K562 (cell line): ENCODE data around the gene NTN3. TPM values are rescaled to one million over a fixed set of nuclear protein-coding genes. Genes with fewer than 3 reads are reported as not detected.

ENCODE experiments used
- ATAC-seq: fragments of 200-7000 bp; cut with Tn5 transposase; 3 replicates; pipeline ENCODE4 v1.9.1; 2020; ENCODE audit warnings: moderate library complexity
- BruUV-seq: library from RNA; stranded (reverse); fragments of 400-500 nt; replicated peaks from 2 replicates; lab custom pipeline; 2021; lab: Mats Ljungman, UMichigan
- CTCF ChIA-PET: fragments of 300-600 bp; formaldehyde crosslinking; extraction: SDS; loops from one replicate; lab custom pipeline; 2021; ENCODE audit warnings: low intra/inter-chr PET ratio; lab: Yijun Ruan, JAX
- POLR2A ChIA-PET: fragments of 300-600, 350-650 bp; sonication (Branson Sonifier 250); formaldehyde crosslinking; extraction: SDS; loops from one replicate; lab custom pipeline; 2021; ENCODE audit warnings: antibody characterized with exemption, inconsistent platforms; lab: Yijun Ruan, JAX
- DNase-seq, 4 experiments: peaks; one replicate each; pipeline versions ENCODE4 v3.0.0 to v3.0.0-alpha.2; 2011 to 2018; ENCODE audit warnings: low spot score in 3 of 4, mixed read lengths in 3 of 4; ENCODE audit errors: extremely low read depth in 1 of 4
- FAIRE-seq: peaks from 2 replicates; lab custom pipeline; 2011; peaks lifted over from hg19 to GRCh38; lab: Jason Lieb, UNC
- H2AFZ ChIP-seq: 2 replicates; pipeline ENCODE4 v1.6.0; 2011; ENCODE audit warnings: low read depth, low read length, control low read depth, inconsistent platforms
- H3K27ac ChIP-seq: fragments of 200-600 bp; 3 replicates; pipeline ENCODE4 v1.8.0; 2011; ENCODE audit warnings: low read depth, mild to moderate bottlenecking, control low read depth, inconsistent platforms, low read length, moderate library complexity, mixed read lengths; ENCODE audit errors: extremely low read depth
- H3K27me3 ChIP-seq, 2 experiments: fragments of 300-600 bp in 1 of 2; 2 replicates in 1 of 2; 3 replicates in 1 of 2; pipeline versions ENCODE4 v1.6.0 to v1.8.0; 2011; ENCODE audit warnings: inconsistent platforms in 2 of 2, low read length in 2 of 2, mild to moderate bottlenecking in 1 of 2, mixed read lengths in 1 of 2, moderate library complexity in 1 of 2; ENCODE audit not compliant: control insufficient read depth in 2 of 2, insufficient read depth in 2 of 2
- H3K36me3 ChIP-seq: fragments of 300-600 bp; 3 replicates; pipeline ENCODE4 v1.8.0; 2011; ENCODE audit warnings: mild to moderate bottlenecking, low read length, inconsistent platforms; ENCODE audit not compliant: control insufficient read depth, insufficient read depth
- H3K4me1 ChIP-seq, 2 experiments: fragments of 200-600 bp in 1 of 2; replicated peaks in 1 of 2; 2 replicates in 1 of 2; 3 replicates in 1 of 2; pipeline versions ENCODE4 v1.5.1 to v1.8.0; 2011; ENCODE audit warnings: inconsistent platforms in 2 of 2, low read length in 2 of 2, mild to moderate bottlenecking in 1 of 2, mixed read lengths in 1 of 2, moderate library complexity in 1 of 2; ENCODE audit not compliant: control insufficient read depth in 2 of 2, insufficient read depth in 2 of 2
- H3K4me2 ChIP-seq: 2 replicates; pipeline ENCODE4 v1.6.1; 2011; ENCODE audit warnings: low read length, control low read depth, inconsistent platforms, mixed read lengths; ENCODE audit not compliant: insufficient read depth
- H3K4me3 ChIP-seq: fragments of 200-600 bp; sonication (generic), shearing (Covaris generic); 2 replicates; pipeline ENCODE4 v1.5.1; 2016; ENCODE audit warnings: control low read depth, inconsistent platforms
- H3K79me2 ChIP-seq: fragments of 200-600 bp; 3 replicates; pipeline ENCODE4 v1.8.0; 2011; ENCODE audit warnings: low read length, inconsistent platforms; ENCODE audit not compliant: control insufficient read depth, insufficient read depth
- H3K9ac ChIP-seq, 2 experiments: 2 replicates each; pipeline versions ENCODE4 v1.6.0 to v1.6.1; 2011; ENCODE audit warnings: low read depth in 2 of 2, low read length in 2 of 2, control low read depth in 1 of 2, inconsistent platforms in 1 of 2, mild to moderate bottlenecking in 1 of 2, mixed read lengths in 1 of 2; ENCODE audit not compliant: insufficient read depth in 1 of 2
- H3K9me1 ChIP-seq: one replicate; pipeline ENCODE4 v1.6.0; 2011; ENCODE audit warnings: inconsistent platforms, mild to moderate bottlenecking, low read length, moderate library complexity; ENCODE audit not compliant: control insufficient read depth, insufficient read depth
- H3K9me3 ChIP-seq: replicated peaks from 2 replicates; pipeline ENCODE4 v1.5.1; 2011; ENCODE audit warnings: low read depth, low read length, inconsistent platforms; ENCODE audit not compliant: control insufficient read depth, insufficient read depth
- H4K20me1 ChIP-seq: replicated peaks from 2 replicates; pipeline ENCODE4 v1.6.1; 2011; ENCODE audit warnings: low read length, inconsistent platforms, mixed read lengths; ENCODE audit not compliant: control insufficient read depth, insufficient read depth
- GTF2F1 ChIP-seq: IDR thresholded peaks from 2 replicates; pipeline ENCODE4 v1.6.1; 2011; ENCODE audit warnings: low read depth, low read length, improper control_type of control experiment
- HNRNPH1 ChIP-seq: fragments of 200-400 bp; formaldehyde crosslinking; optimal IDR thresholded peaks from 2 replicates; pipeline ENCODE3; 2017; ENCODE audit warnings: low read depth, mild to moderate bottlenecking, low read length, moderate library complexity
- IFI16 ChIP-seq: fragments of 250-450 bp; sonication (Bioruptor Pico); IDR thresholded peaks from 2 replicates; pipeline ENCODE4 v2.1.2; 2022; ENCODE audit warnings: mild to moderate bottlenecking, inconsistent platforms
- MCM2 ChIP-seq: fragments of 450-650 bp; IDR thresholded peaks from 2 replicates; pipeline ENCODE4 v1.6.1; 2017; ENCODE audit warnings: low read depth, mild to moderate bottlenecking
- MXD1 ChIP-seq: fragments of 250-450 bp; sonication (Bioruptor Pico); IDR thresholded peaks from 2 replicates; pipeline ENCODE4 v1.8.0; 2021; ENCODE audit warnings: borderline replicate concordance, mild to moderate bottlenecking, moderate library complexity; ENCODE audit not compliant: poor library complexity, severe bottlenecking
- NRF1 ChIP-seq, 2 experiments: fragments of 450-650 bp; IDR thresholded peaks in 1 of 2; conservative IDR thresholded peaks in 1 of 2; 2 replicates each; pipeline ENCODE4 v1.6.1; 2014; ENCODE audit warnings: mild to moderate bottlenecking in 2 of 2
- RBFOX2 ChIP-seq: fragments of 200-400 bp; formaldehyde crosslinking; IDR thresholded peaks from 2 replicates; pipeline ENCODE4 v1.6.1; 2017; ENCODE audit warnings: low read depth, mild to moderate bottlenecking, low read length, moderate library complexity
- RREB1 ChIP-seq: fragments of 250-450 bp; sonication (Bioruptor Pico); IDR thresholded peaks from 2 replicates; pipeline ENCODE4 v1.4.0; 2020
- ZBTB11 ChIP-seq, 3 experiments: fragments of 200-800 bp in 1 of 3; fragments of 250-450 bp in 1 of 3; fragments of 450-650 bp in 1 of 3; sonication (Bioruptor Pico) in 1 of 3; sonication (Bioruptor generic) in 1 of 3; formaldehyde crosslinking in 1 of 3; IDR thresholded peaks; 2 replicates each; pipeline versions ENCODE4 v1.6.1 to v1.8.0; 2016 to 2022; ENCODE audit warnings: mild to moderate bottlenecking in 2 of 3, missing genetic modification characterization in 2 of 3, missing compliant biosample characterization in 1 of 3, moderate library complexity in 1 of 3
- ZC3H11A ChIP-seq: IDR thresholded peaks from 2 replicates; pipeline ENCODE4 v1.6.1; 2012; ENCODE audit warnings: low read depth, low read length, improper control_type of control experiment
- ZNF79 ChIP-seq: fragments of 250-450 bp; sonication (Bioruptor Pico); IDR thresholded peaks from 2 replicates; pipeline ENCODE4 v1.4.0; 2020; ENCODE audit warnings: low read depth, mild to moderate bottlenecking, moderate library complexity
- WGBS: fragments of 100-300 bp; shearing (Covaris generic); methylation state at CpG from one replicate; pipeline ENCODE4 v1.1.6; 2016; ENCODE audit warnings: low coverage, mixed read lengths; ENCODE audit not compliant: insufficient coverage; ENCODE audit errors: missing lambda C conversion rate; 5-methylcytosine and 5-hydroxymethylcytosine counted together
- in situ Hi-C: fragments of 300-500 bp; cut with MboI; formaldehyde crosslinking; loops from 4 replicates; pipeline ENCODE4 v1.15.0; 2018; ENCODE audit warnings: inconsistent platforms, mixed read lengths
- intact Hi-C: fragments of 100-400 bp; cut with micrococcal nuclease; formaldehyde crosslinking; loops from 2 replicates; pipeline ENCODE4 v1.14.2; 2022
- polyA plus RNA-seq, 8 experiments: library from polyadenylated mRNA; depleted of rRNA in 4 of 8; stranded (reverse) in 5 of 8; unstranded in 3 of 8; fragments of >200 nt; fragmentation: Nextera tagmentation in 2 of 8; fragmentation: Illumina TruSeq in 1 of 8; extraction: Ambion mirVana in 2 of 8; extraction: Trizol in 1 of 8; gene quantifications; 2 replicates each; pipeline versions ENCODE4 v1.2.1 to v1.2.3, GENCODE V29; 2011 to 2014; ENCODE audit warnings: inconsistent platforms in 1 of 8, missing spikeins in 1 of 8
- total RNA-seq, 7 experiments: library from RNA; depleted of rRNA in 6 of 7; stranded (reverse); fragments of >200 nt in 6 of 7; fragmentation: Illumina TruSeq in 2 of 7; extraction: Trizol in 2 of 7; gene quantifications; 2 replicates each; pipeline versions ENCODE4 v1.2.1 to v1.2.3, GENCODE V29; 2011 to 2021; ENCODE audit warnings: low replicate concordance in 1 of 7

NTN3 gene
- total and polyA plus RNA-seq, 9 of the 15 experiments (the other 6 are each of a cell fraction or from before 2014, with no cell fraction given) = not detected

DNA sequence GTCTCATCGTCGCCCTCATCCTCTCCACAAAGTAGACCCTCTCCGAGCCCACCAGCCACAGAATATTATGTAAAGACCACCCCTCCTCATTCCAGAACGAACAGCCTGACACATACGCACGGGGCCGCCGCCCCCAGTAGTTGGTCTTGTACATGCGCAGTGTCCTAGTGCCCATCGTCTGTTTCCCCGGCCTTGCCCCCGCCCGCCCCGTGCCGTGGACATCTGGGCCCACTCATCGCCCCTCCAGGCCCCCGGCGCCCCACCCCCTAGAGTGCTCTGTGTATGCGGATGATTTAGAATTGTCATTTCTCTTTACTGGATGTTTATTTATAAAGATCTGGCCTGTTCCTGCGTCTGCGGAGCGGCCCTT lies 48.6 kb downstream of the NTN3 start:
- Histone ChIP-seq H3K9ac (peak overlapping the region in 1 of 2 experiments; percentile 90; a peak in 2 of 4 replicates), H3K4me3 (peak overlapping the region; percentile 6; the same call in 1 of the 2 replicates), H3K79me2 (peaks cover 66% of the 10 kb centered on the region), H3K4me2 (peak overlapping the region; percentile 35; the same call in 1 of the 2 replicates), H3K4me1 (peaks cover 36 to 66% of the 10 kb centered on the region in 2 experiments), H3K9me1 (peaks cover 8% of the 10 kb centered on the region), H3K36me3 (peaks cover 69% of the 10 kb centered on the region), H4K20me1 (peaks cover 46% of the 10 kb centered on the region), H3K27me3 (no peaks in the 10 kb centered on the region), H3K9me3 (no peaks in the 10 kb centered on the region), H3K27ac (peak overlapping the region; percentile 65; the same call in 2 of the 3 replicates), H2AFZ (no peak overlapping the region)
- no peak for FAIRE-seq
- no peak; the same call in 2 of the 3 replicates for ATAC-seq
- no TSS peak for BruUV-seq
- in situ Hi-C loops (no loop called here), intact Hi-C loops (no loop called here)
- WGBS = 38% methylated on average over 22 of the region's 22 CpGs
- POLR2A ChIA-PET = interaction anchor here (0.6 to 3.2 kb wide), 8 partner anchors 9 to 238 kb away, joined by 3 to 45 read pairs (median 5); partner anchors contain the start of gene CEMP1
- DNase-seq = no peak
- TF ChIP-seq NRF1 (conservative IDR thresholded peaks at IDR 0.05 in 1 of 2, IDR thresholded peaks at IDR 0.05 in 1 of 2) = 0 out of 4 replicates have a peak, but pooled peaks of 1 of the 2 experiments have one; percentile 11
- TF ChIP-seq HNRNPH1 = no peak
- no peak for TF ChIP-seq MCM2
- no peak for TF ChIP-seq ZNF79 (CRISPR knock-in tag)
- TF ChIP-seq RREB1 (CRISPR knock-in tag) = no peak
- TF ChIP-seq RBFOX2 = peak; percentile 18; the same call in 1 of the 2 replicates
- no peak for TF ChIP-seq MXD1 (CRISPR knock-in tag)
- TF ChIP-seq ZBTB11 (CRISPR knock-in tag; IDR thresholded peaks at IDR 0.05) = 0 out of 6 replicates have a peak, but pooled peaks of 1 of the 3 experiments have one; percentile 7
- TF ChIP-seq GTF2F1 = no peak
- TF ChIP-seq ZC3H11A = no peak
- no peak for TF ChIP-seq IFI16 (CRISPR knock-in tag)
- CTCF ChIA-PET = no interaction called here
